GM19467 (cell line): ENCODE data around the gene ROPN1B.
"Not testable (repeated sequence)": the region's sequence is repeated elsewhere in the genome, so short reads cannot be mapped to it uniquely, and the experiment has no call there.

Experiments used
- ATAC-seq: cut with Tn5 transposase; IDR thresholded peaks from one replicate; pipeline ENCODE4 v1.9.1; 2021; ENCODE audit warnings: mild to moderate bottlenecking, moderate library complexity; ENCODE audit not compliant: unreplicated experiment

Gene ROPN1B

GRCh38 chr3:125957674-125958510, 11.1 kb upstream of the ROPN1B start:
- no peak for ATAC-seq

- ATAC-seq = no peak
Measured at GRCh38 chr3:125958511-125959316, 10.3 kb upstream of the ROPN1B start.

GRCh38 chr3:125959317-125960065, 9.5 kb upstream of the ROPN1B start:
- ATAC-seq = no peak

- ATAC-seq = no peak
Measured at GRCh38 chr3:125960066-125960424, 8.9 kb upstream of the ROPN1B start.

- ATAC-seq = no peak
Measured at GRCh38 chr3:125960456-125961288, 8.3 kb upstream of the ROPN1B start.

- ATAC-seq = no peak
Measured at GRCh38 chr3:125961289-125961589, 7.7 kb upstream of the ROPN1B start.

- not testable (repeated sequence) for ATAC-seq
Measured at GRCh38 chr3:125963834-125964233, 5.1 kb upstream of the ROPN1B start.

GRCh38 chr3:125965505-125965904, 3.5 kb upstream of the ROPN1B start:
- ATAC-seq = no peak

- no peak for ATAC-seq
Measured at GRCh38 chr3:125967156-125967555, 1.8 kb upstream of the ROPN1B start.

GRCh38 chr3:125968121-125968520, 857 bp upstream of the ROPN1B start:
- not testable (repeated sequence) for ATAC-seq

GRCh38 chr3:125971997-125972944, 3.3 kb downstream of the ROPN1B start:
- not testable (repeated sequence) for ATAC-seq

- ATAC-seq = not testable (repeated sequence)
Measured at GRCh38 chr3:125975245-125976002, 6.4 kb downstream of the ROPN1B start.

GRCh38 chr3:125976003-125976390, 7.0 kb downstream of the ROPN1B start:
- ATAC-seq = not testable (repeated sequence)

- not testable (repeated sequence) for ATAC-seq
Measured at GRCh38 chr3:125977104-125977503, 8.1 kb downstream of the ROPN1B start.

GRCh38 chr3:125984951-125985350, 16.0 kb downstream of the ROPN1B start:
- not testable (repeated sequence) for ATAC-seq

GRCh38 chr3:125990253-125990970, 21.4 kb downstream of the ROPN1B start:
- peak; percentile 61 for ATAC-seq

- ATAC-seq = not testable (repeated sequence)
Measured at GRCh38 chr3:125996751-125997150, 27.8 kb downstream of the ROPN1B start.

GRCh38 chr3:126002189-126002588, 33.2 kb downstream of the ROPN1B start:
- no peak for ATAC-seq
